Neural progenitor cell (in vitro differentiated cells): Measurements from ENCODE around the gene EBF4. TPM values are rescaled to one million over a fixed set of nuclear protein-coding genes. Genes with fewer than 3 reads are reported as not detected.

Experiments used
- DNase-seq: peaks from one replicate; pipeline ENCODE4 v3.0.0-alpha.2; 2016; ENCODE audit warnings: low spot score
- H2AFZ ChIP-seq: fragments of 200-600 bp; sonication (generic); replicated peaks from 2 replicates; pipeline ENCODE4 v1.6.1; 2016; ENCODE audit warnings: antibody characterized with exemption
- H3F3A ChIP-seq: fragments of 200-600 bp; sonication (generic); 2 replicates; pipeline ENCODE4 v1.6.1; 2016; ENCODE audit warnings: antibody characterized with exemption, low read depth
- H3K27ac ChIP-seq: fragments of 200-600 bp; sonication (generic); 2 replicates; pipeline ENCODE4 v1.5.1; 2016; ENCODE audit warnings: mild to moderate bottlenecking
- H3K27me3 ChIP-seq: fragments of 200-600 bp; sonication (generic); 2 replicates; pipeline ENCODE4 v1.6.1; 2016; ENCODE audit warnings: mild to moderate bottlenecking, moderate library complexity
- H3K36me3 ChIP-seq: fragments of 200-600 bp; sonication (generic); 2 replicates; pipeline ENCODE4 v1.5.1; 2016
- H3K4me1 ChIP-seq: fragments of 200-600 bp; sonication (generic); 2 replicates; pipeline ENCODE4 v1.6.1; 2016; ENCODE audit warnings: mixed run types
- H3K4me2 ChIP-seq: fragments of 200-600 bp; sonication (generic); 2 replicates; pipeline ENCODE4 v1.6.1; 2016
- H3K4me3 ChIP-seq: fragments of 200-600 bp; sonication (generic); 2 replicates; pipeline ENCODE4 v1.5.1; 2016
- H3K79me2 ChIP-seq: fragments of 200-600 bp; sonication (generic); 2 replicates; pipeline ENCODE4 v1.6.1; 2016; ENCODE audit warnings: low read depth
- H3K9ac ChIP-seq: fragments of 200-600 bp; sonication (generic); 2 replicates; pipeline ENCODE4 v1.6.1; 2016
- H3K9me3 ChIP-seq: fragments of 200-600 bp; sonication (generic); 2 replicates; pipeline ENCODE4 v1.5.1; 2016; ENCODE audit warnings: low read depth
- H4K20me1 ChIP-seq: fragments of 200-600 bp; sonication (generic); 2 replicates; pipeline ENCODE4 v1.6.1; 2016; ENCODE audit warnings: low read depth
- H3K27ac Mint-ChIP-seq: 3 replicates; pipeline ENCODE4 v1.8.0; 2021; ENCODE audit warnings: mixed read lengths
- H3K27me3 Mint-ChIP-seq: 2 replicates; pipeline ENCODE4 v1.8.0; 2022; ENCODE audit warnings: low read depth, mild to moderate bottlenecking, inconsistent platforms, moderate library complexity, mixed read lengths; ENCODE audit not compliant: insufficient read depth
- H3K36me3 Mint-ChIP-seq: 3 replicates; pipeline ENCODE4 v1.8.0; 2021; ENCODE audit warnings: mixed read lengths
- H3K4me1 Mint-ChIP-seq: 3 replicates; pipeline ENCODE4 v1.8.0; 2021; ENCODE audit warnings: mixed read lengths
- H3K4me3 Mint-ChIP-seq: 3 replicates; pipeline ENCODE4 v1.8.0; 2021; ENCODE audit warnings: mild to moderate bottlenecking, moderate library complexity, mixed read lengths
- H3K9me3 Mint-ChIP-seq: 3 replicates; pipeline ENCODE4 v1.8.0; 2020; ENCODE audit warnings: mixed read lengths
- EZH2 ChIP-seq: fragments of 200-600 bp; sonication (generic); IDR thresholded peaks from 2 replicates; pipeline ENCODE4 v1.6.1; 2017; ENCODE audit warnings: antibody characterized with exemption, mild to moderate bottlenecking, moderate library complexity
- EZH2phosphoT487 ChIP-seq: fragments of 200-600 bp; sonication (generic); IDR thresholded peaks from 2 replicates; pipeline ENCODE4 v1.6.1; 2017; ENCODE audit warnings: antibody characterized with exemption
- total RNA-seq: library from RNA; depleted of rRNA; stranded (reverse); fragments of >200 nt; gene quantifications from 2 replicates; pipeline ENCODE4 v1.2.3, GENCODE V29; 2015; ENCODE audit warnings: low replicate concordance
- TF ChIP-seq, protein P1 (sequence below): fragments of 200-600 bp; sonication (generic); IDR thresholded peaks from 2 replicates; pipeline ENCODE4 v1.5.1; 2017; ENCODE audit warnings: antibody characterized with exemption, mild to moderate bottlenecking

Gene EBF4
- total RNA-seq, 1 donor from 2014 or later, result 1.9 TPM

DNA sequence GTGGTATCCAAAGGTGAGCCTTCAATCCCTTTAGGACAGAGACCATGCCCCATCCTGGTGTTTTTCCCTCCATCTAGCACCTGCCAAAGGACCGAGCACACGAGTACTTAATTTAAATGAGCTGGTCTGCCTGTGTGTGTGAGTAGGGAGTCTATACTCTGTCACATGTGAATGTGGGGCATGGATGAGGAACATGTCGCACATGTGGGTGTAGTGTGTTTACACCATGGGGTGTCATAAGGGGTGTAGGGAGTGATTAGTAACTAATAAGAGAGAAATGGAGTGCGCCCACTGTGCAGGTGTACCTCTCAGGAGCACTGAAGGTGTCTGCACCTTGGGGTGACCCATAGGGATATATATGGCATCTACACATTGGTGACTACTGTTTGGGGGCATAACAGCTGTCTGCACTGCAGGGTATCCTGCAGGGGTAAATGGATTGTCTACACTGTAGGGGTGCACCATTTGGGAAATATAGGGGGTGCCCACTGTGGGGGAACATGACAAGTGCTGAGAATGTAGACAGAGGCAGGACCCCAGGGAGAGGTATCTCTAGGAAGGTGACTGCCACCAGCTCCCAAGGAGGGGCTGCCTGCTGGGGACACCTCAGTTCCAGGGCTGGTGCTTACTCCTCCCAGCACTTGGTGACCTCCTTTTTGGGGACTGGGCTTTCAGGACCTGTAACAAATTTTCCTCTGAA, 53.5 kb downstream of the EBF4 start:
- no peak for DNase-seq
- no peak overlapping the region for H3K4me3 Mint-ChIP-seq
- H3K27me3 Mint-ChIP-seq, result peaks cover 53% of the 10 kb centered on the region
- Histone ChIP-seq H3K9ac (no peak overlapping the region), H3F3A (peaks cover 7% of the 10 kb centered on the region), H3K9me3 (no peaks in the 10 kb centered on the region), H2AFZ (no peak overlapping the region), H3K4me3 (no peak overlapping the region), H3K4me2 (no peak overlapping the region), H3K4me1 (peaks cover 7% of the 10 kb centered on the region), H4K20me1 (peaks cover 25% of the 10 kb centered on the region), H3K79me2 (no peaks in the 10 kb centered on the region), H3K27ac (no peak overlapping the region), H3K27me3 (peaks cover 100% of the 10 kb centered on the region), H3K36me3 (no peaks in the 10 kb centered on the region)
- TF ChIP-seq, protein P1, sequence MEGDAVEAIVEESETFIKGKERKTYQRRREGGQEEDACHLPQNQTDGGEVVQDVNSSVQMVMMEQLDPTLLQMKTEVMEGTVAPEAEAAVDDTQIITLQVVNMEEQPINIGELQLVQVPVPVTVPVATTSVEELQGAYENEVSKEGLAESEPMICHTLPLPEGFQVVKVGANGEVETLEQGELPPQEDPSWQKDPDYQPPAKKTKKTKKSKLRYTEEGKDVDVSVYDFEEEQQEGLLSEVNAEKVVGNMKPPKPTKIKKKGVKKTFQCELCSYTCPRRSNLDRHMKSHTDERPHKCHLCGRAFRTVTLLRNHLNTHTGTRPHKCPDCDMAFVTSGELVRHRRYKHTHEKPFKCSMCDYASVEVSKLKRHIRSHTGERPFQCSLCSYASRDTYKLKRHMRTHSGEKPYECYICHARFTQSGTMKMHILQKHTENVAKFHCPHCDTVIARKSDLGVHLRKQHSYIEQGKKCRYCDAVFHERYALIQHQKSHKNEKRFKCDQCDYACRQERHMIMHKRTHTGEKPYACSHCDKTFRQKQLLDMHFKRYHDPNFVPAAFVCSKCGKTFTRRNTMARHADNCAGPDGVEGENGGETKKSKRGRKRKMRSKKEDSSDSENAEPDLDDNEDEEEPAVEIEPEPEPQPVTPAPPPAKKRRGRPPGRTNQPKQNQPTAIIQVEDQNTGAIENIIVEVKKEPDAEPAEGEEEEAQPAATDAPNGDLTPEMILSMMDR, result no peak
- TF ChIP-seq EZH2phosphoT487 (no peak), EZH2 (no peak)
- H3K9me3 Mint-ChIP-seq, result no peaks in the 10 kb centered on the region
- peaks cover 5% of the 10 kb centered on the region for H3K4me1 Mint-ChIP-seq
- H3K27ac Mint-ChIP-seq, result no peak overlapping the region
- H3K36me3 Mint-ChIP-seq, result no peaks in the 10 kb centered on the region

DNA sequence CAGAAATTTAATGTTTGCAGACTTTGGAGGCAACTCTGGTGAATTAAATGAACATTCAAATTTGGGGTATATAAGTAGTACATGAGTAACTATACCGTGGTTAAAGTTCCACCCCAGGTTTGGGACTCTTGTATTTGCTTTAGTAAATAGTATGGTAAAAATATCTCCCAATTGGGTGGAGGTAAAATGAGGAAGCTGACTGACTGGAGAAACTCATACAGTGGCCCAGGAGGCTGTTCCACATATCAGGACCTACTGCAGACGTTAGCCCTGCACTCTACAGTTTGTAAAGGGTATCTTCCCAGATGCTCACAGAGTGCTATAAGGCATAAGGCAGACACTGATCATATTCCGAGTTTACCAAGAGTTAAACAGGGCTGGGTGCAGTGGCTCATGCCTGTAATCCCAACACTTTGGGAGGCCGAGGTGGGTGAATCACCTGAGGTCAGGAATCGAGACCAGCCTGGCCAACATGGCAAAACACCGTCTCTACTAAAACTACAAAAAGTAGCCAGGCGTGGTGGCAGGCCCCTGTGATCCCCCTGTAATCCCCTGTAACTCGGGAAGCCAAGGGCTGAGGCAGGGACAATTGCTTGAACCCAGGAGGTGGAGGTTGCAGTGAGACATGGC, 54.2 kb downstream of the EBF4 start:
- DNase-seq, result no peak
- H3K27ac Mint-ChIP-seq, result no peak overlapping the region
- peaks cover 100% of the 10 kb centered on the region for H3K27me3 ChIP-seq

DNA sequence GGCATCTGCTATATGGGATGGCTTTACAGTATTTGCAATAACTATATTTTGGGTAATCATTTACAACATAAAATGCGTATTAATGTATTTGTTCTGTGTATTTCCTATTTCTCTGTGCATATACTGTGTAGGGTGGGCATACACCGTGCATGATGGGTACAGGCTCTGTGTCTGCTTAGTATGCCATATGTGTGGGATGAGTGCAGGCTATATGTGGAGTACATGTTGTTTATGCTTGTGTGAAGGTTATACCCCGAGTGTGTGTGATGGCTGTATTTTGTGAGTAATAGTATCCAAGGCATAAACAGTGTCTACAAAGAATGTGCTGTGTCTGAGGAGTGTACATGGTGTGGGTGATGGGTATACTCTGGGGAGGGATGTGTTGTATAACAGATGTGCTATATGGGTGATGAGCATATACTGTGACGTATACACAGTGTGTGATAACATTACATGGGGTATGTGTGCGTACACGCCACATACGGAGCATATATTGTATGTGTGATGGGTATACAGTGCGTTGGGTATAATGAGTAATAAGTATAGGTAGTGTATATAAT, 55.2 kb downstream of the EBF4 start:
- H3K4me3 Mint-ChIP-seq, result no peak overlapping the region
- no peak overlapping the region for H3K4me2 ChIP-seq

More for the DNA sequence above, 54.2 kb downstream of the EBF4 start:
- Histone ChIP-seq H3K4me3 (no peak overlapping the region), H3K4me1 (peaks cover 12% of the 10 kb centered on the region), H4K20me1 (peaks cover 31% of the 10 kb centered on the region), H3K4me2 (no peak overlapping the region), H3K36me3 (no peaks in the 10 kb centered on the region), H2AFZ (no peak overlapping the region), H3K27ac (no peak overlapping the region), H3K79me2 (no peaks in the 10 kb centered on the region), H3K9ac (no peak overlapping the region), H3F3A (peaks cover 13% of the 10 kb centered on the region), H3K9me3 (no peaks in the 10 kb centered on the region)
- no peak overlapping the region for H3K4me3 Mint-ChIP-seq
- H3K36me3 Mint-ChIP-seq, result no peaks in the 10 kb centered on the region
- no peak for TF ChIP-seq EZH2
- TF ChIP-seq EZH2phosphoT487, result no peak
- H3K27me3 Mint-ChIP-seq, result peaks cover 55% of the 10 kb centered on the region
- H3K9me3 Mint-ChIP-seq, result no peaks in the 10 kb centered on the region
- H3K4me1 Mint-ChIP-seq, result peaks cover 7% of the 10 kb centered on the region

More for the DNA sequence above, 55.2 kb downstream of the EBF4 start:
- Histone ChIP-seq H3K9me3 (no peaks in the 10 kb centered on the region), H3K36me3 (no peaks in the 10 kb centered on the region), H3K9ac (no peak overlapping the region), H2AFZ (no peak overlapping the region), H3K4me3 (no peak overlapping the region), H3K27ac (no peak overlapping the region), H3K27me3 (peaks cover 100% of the 10 kb centered on the region), H3K4me1 (peaks cover 14% of the 10 kb centered on the region), H4K20me1 (peaks cover 34% of the 10 kb centered on the region), H3K79me2 (no peaks in the 10 kb centered on the region), H3F3A (peaks cover 14% of the 10 kb centered on the region)
- TF ChIP-seq, protein P1, result no peak
- no peak for TF ChIP-seq EZH2phosphoT487
- TF ChIP-seq EZH2, result no peak
- H3K27me3 Mint-ChIP-seq, result peaks cover 57% of the 10 kb centered on the region
- H3K4me1 Mint-ChIP-seq, result peaks cover 7% of the 10 kb centered on the region
- H3K36me3 Mint-ChIP-seq, result no peaks in the 10 kb centered on the region
- H3K9me3 Mint-ChIP-seq, result no peaks in the 10 kb centered on the region
- H3K27ac Mint-ChIP-seq, result no peak overlapping the region
- DNase-seq, result no peak
